Osteoblast (primary cell): Measurements from ENCODE around the gene ZNF792. TPM values are rescaled to one million over a fixed set of nuclear protein-coding genes. Genes with fewer than 3 reads are reported as not detected.

Experiments
- DNase-seq: peaks from one replicate; pipeline ENCODE4 v3.0.0; 2011; ENCODE audit warnings: low spot score, mixed read lengths; ENCODE audit not compliant: insufficient read length; ENCODE audit errors: missing footprints
- H2AFZ ChIP-seq: 2 replicates; pipeline ENCODE4 v1.6.0; 2011; ENCODE audit warnings: mild to moderate bottlenecking, low read length
- H3K27ac ChIP-seq: 2 replicates; pipeline ENCODE4 v1.5.1; 2011; ENCODE audit warnings: mild to moderate bottlenecking, low read depth, low read length, moderate library complexity
- H3K27me3 ChIP-seq: 2 replicates; pipeline ENCODE4 v1.6.0; 2012; ENCODE audit warnings: mild to moderate bottlenecking, control low read depth, inconsistent platforms, low read length, moderate library complexity; ENCODE audit not compliant: insufficient read depth
- H3K36me3 ChIP-seq: 2 replicates; pipeline ENCODE4 v1.5.1; 2011; ENCODE audit warnings: mild to moderate bottlenecking, low read length, control low read depth, moderate library complexity; ENCODE audit not compliant: insufficient read depth
- H3K4me1 ChIP-seq: 2 replicates; pipeline ENCODE4 v1.5.1; 2011; ENCODE audit warnings: mild to moderate bottlenecking, low read length, control low read depth, moderate library complexity; ENCODE audit not compliant: insufficient read depth
- H3K4me2 ChIP-seq: 2 replicates; pipeline ENCODE4 v1.6.0; 2011; ENCODE audit warnings: mild to moderate bottlenecking, low read length; ENCODE audit not compliant: insufficient read depth
- H3K4me3 ChIP-seq: fragments of 200-600 bp; sonication (generic); 3 replicates; pipeline ENCODE4 v1.5.1; 2012; ENCODE audit warnings: mild to moderate bottlenecking, low read length, inconsistent platforms; ENCODE audit not compliant: insufficient read depth
- H3K79me2 ChIP-seq: 2 replicates; pipeline ENCODE4 v1.6.0; 2012; ENCODE audit warnings: mild to moderate bottlenecking, low read length, control low read depth, inconsistent platforms; ENCODE audit not compliant: insufficient read depth
- H3K9me3 ChIP-seq: 2 replicates; pipeline ENCODE4 v1.5.1; 2011; ENCODE audit warnings: low read depth, low read length, control low read depth
- H4K20me1 ChIP-seq: 2 replicates; pipeline ENCODE4 v1.6.0; 2012; ENCODE audit warnings: mild to moderate bottlenecking, low read length, control low read depth; ENCODE audit not compliant: insufficient read depth
- total RNA-seq: library from RNA; depleted of rRNA; stranded (reverse); fragments of >200 nt; gene quantifications from 2 replicates; pipeline ENCODE4 v1.2.3, GENCODE V29; 2012
- TF ChIP-seq, protein P1 (sequence below): IDR thresholded peaks from 2 replicates; pipeline ENCODE4 v1.5.1; 2011; ENCODE audit warnings: mild to moderate bottlenecking, low read depth, low read length, moderate library complexity; ENCODE audit errors: extremely low read depth

ZNF792 gene
- total RNA-seq, 1 donor = 6.2 TPM

DNA sequence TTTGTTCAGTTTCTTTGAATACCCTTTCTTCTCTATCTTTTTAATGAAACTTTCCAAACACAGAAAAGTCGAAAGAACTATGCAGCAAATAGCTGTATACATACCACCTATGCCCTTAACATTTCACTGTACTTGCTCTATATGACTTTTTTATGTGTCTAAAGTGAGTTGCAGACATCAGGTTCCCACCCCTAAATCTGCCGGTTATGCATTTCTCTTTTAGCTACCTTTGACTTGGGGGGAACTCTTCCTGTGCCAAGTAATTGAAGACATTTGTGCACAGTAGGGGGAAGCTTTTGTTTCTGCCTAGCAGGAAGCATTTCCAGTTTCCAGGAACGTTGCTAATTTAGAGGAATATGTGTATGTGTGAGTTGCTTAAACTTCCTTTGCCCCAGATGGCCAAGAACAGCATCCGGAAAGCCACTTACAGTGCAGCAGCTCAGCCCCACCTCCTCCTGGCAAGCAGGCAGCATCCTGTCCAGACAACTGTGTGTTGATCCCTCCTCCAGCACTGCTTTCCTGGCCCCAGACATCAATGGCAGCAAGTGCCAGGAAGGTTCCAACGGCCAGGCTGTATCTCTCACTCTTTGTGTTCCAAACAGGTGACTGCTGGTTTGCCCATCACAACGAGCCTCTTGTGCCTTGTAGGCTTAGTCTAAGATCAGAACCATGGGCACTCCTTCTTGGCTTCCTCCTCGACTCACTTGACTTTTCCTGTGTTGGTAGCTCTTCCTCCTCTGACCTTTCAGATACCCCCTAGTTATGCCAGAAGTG, 21.4 kb upstream of the ZNF792 start:
- Histone ChIP-seq H3K4me2 (no peak overlapping the region), H3K27me3 (no peaks in the 10 kb centered on the region), H3K79me2 (no peaks in the 10 kb centered on the region), H3K9me3 (no peaks in the 10 kb centered on the region), H3K27ac (no peak overlapping the region), H3K4me1 (peaks cover 4% of the 10 kb centered on the region), H3K36me3 (no peaks in the 10 kb centered on the region), H2AFZ (peak overlapping the region; percentile 49), H3K4me3 (no peak overlapping the region), H4K20me1 (no peaks in the 10 kb centered on the region)
- DNase-seq = peak; percentile 62
- TF ChIP-seq, protein P1, sequence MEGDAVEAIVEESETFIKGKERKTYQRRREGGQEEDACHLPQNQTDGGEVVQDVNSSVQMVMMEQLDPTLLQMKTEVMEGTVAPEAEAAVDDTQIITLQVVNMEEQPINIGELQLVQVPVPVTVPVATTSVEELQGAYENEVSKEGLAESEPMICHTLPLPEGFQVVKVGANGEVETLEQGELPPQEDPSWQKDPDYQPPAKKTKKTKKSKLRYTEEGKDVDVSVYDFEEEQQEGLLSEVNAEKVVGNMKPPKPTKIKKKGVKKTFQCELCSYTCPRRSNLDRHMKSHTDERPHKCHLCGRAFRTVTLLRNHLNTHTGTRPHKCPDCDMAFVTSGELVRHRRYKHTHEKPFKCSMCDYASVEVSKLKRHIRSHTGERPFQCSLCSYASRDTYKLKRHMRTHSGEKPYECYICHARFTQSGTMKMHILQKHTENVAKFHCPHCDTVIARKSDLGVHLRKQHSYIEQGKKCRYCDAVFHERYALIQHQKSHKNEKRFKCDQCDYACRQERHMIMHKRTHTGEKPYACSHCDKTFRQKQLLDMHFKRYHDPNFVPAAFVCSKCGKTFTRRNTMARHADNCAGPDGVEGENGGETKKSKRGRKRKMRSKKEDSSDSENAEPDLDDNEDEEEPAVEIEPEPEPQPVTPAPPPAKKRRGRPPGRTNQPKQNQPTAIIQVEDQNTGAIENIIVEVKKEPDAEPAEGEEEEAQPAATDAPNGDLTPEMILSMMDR = no peak

DNA sequence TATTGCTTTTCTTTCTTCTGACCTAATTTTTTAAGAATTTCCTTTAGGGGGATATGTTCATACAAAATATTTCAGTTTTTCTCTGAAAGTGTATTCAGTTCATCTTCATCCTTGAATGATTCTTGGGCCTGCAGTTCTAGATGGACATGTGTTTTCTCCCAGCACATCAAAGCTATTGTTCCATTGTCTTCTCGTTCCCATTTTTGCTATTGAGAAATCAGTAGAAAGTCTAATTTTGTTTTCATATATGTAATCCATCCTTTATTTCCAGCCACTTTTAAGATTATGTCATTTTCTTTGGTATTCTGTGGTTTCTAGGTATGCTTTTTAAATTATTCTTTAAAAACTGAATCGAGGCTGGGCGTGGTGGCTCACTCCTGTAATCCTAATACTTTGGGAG, 20.3 kb upstream of the ZNF792 start:
- H2AFZ ChIP-seq = no peak overlapping the region
- no peak overlapping the region for H3K4me2 ChIP-seq
- TF ChIP-seq, protein P1 = no peak
- no peaks in the 10 kb centered on the region for H3K79me2 ChIP-seq
- H3K4me3 ChIP-seq = no peak overlapping the region
- DNase-seq = no peak
- H3K27ac ChIP-seq = no peak overlapping the region
- H3K4me1 ChIP-seq = peaks cover 4% of the 10 kb centered on the region
- no peaks in the 10 kb centered on the region for H3K36me3 ChIP-seq
- no peaks in the 10 kb centered on the region for H4K20me1 ChIP-seq
- no peaks in the 10 kb centered on the region for H3K27me3 ChIP-seq
- H3K9me3 ChIP-seq = no peaks in the 10 kb centered on the region

DNA sequence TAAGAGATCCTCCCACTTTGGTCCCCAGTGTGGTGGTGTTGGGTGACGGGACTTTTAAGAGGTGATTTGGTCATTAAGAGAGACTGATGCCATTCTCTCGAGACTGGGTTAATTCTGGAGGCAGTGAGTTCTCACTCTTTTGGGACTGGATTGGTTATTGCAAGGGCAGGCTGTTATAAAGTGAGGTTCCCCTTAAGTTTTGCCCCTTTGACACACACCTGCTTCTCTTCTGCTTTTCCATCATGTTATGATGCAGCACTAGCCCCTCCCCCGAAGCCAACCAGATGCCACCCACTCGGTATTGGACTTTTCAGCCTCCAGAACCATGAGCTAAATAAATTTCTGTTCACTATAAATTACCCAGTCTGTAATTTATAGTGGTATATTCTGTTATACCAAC, 19.8 kb upstream of the ZNF792 start:
- no peak for DNase-seq
- Histone ChIP-seq H3K4me2 (no peak overlapping the region), H3K36me3 (no peaks in the 10 kb centered on the region), H3K27ac (no peak overlapping the region), H2AFZ (no peak overlapping the region), H3K4me1 (peaks cover 4% of the 10 kb centered on the region), H4K20me1 (no peaks in the 10 kb centered on the region), H3K27me3 (no peaks in the 10 kb centered on the region), H3K4me3 (no peak overlapping the region), H3K79me2 (no peaks in the 10 kb centered on the region), H3K9me3 (no peaks in the 10 kb centered on the region)
- TF ChIP-seq, protein P1 = no peak

DNA sequence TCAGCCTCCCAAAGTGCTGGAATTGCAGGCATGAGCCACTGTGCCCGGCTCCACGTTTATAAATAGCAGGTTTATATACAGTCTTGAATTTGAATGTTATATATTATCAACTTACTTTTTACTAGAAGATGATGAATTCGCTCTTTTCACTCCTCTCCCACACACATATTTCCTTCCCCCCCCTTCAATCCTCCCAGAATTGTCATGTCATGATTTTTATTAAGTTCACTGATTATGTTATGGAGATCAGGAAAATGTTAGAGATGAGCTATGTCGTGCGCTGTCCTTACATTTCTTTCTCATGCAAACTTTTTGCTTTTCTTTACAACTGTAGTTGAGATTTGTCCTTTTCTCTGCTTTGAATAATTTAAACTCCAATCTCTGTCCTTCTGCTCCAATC, 18.2 kb upstream of the ZNF792 start:
- Histone ChIP-seq H3K4me1 (peaks cover 4% of the 10 kb centered on the region), H3K36me3 (no peaks in the 10 kb centered on the region), H2AFZ (no peak overlapping the region), H4K20me1 (no peaks in the 10 kb centered on the region), H3K79me2 (no peaks in the 10 kb centered on the region), H3K27ac (no peak overlapping the region), H3K4me3 (no peak overlapping the region), H3K9me3 (no peaks in the 10 kb centered on the region), H3K4me2 (no peak overlapping the region), H3K27me3 (no peaks in the 10 kb centered on the region)
- no peak for DNase-seq
- TF ChIP-seq, protein P1 = no peak
